SJCRH30 (cell line): ENCODE results near the gene SMC1A. TPM values are rescaled to one million over a fixed set of nuclear protein-coding genes. Genes with fewer than 3 reads are reported as not detected.
"Not testable (repeated sequence)": the region's sequence is repeated elsewhere in the genome, so short reads cannot be mapped to it uniquely, and the experiment has no call there.

Experiments used
- DNase-seq, 2 experiments: peaks; one replicate each; pipeline ENCODE4 v3.0.0-alpha.2; 2015 to 2020
- H3K27ac ChIP-seq: fragments of 250-450 bp; sonication (Bioruptor Pico); 2 replicates; pipeline ENCODE4 v1.5.1; 2020; ENCODE audit warnings: mild to moderate bottlenecking, moderate library complexity
- H3K27me3 ChIP-seq: fragments of 250-450 bp; sonication (Bioruptor Pico); 2 replicates; pipeline ENCODE4 v1.5.1; 2020; ENCODE audit warnings: mild to moderate bottlenecking, moderate library complexity
- H3K36me3 ChIP-seq: fragments of 250-450 bp; sonication (Bioruptor Pico); 2 replicates; pipeline ENCODE4 v1.5.1; 2020; ENCODE audit warnings: mild to moderate bottlenecking, moderate library complexity
- H3K4me1 ChIP-seq: fragments of 250-450 bp; sonication (Bioruptor Pico); 2 replicates; pipeline ENCODE4 v1.5.1; 2020; ENCODE audit warnings: mild to moderate bottlenecking, moderate library complexity
- H3K4me3 ChIP-seq: fragments of 250-450 bp; sonication (Bioruptor Pico); 2 replicates; pipeline ENCODE4 v1.5.1; 2020; ENCODE audit warnings: mild to moderate bottlenecking, moderate library complexity
- H3K9me3 ChIP-seq: fragments of 250-450 bp; sonication (Bioruptor Pico); replicated peaks from 2 replicates; pipeline ENCODE4 v1.5.1; 2020; ENCODE audit warnings: mild to moderate bottlenecking, moderate library complexity
- total RNA-seq: library from RNA; depleted of rRNA; stranded (reverse); fragments of >200 nt; shearing (Covaris generic); gene quantifications from 2 replicates; pipeline ENCODE4 v1.2.3, GENCODE V29; 2014

Gene SMC1A
- total RNA-seq, 1 experiment from 2014 or later = 58.6 TPM

- Histone ChIP-seq H3K36me3 (no peaks in the 10 kb centered on the region), H3K4me3 (no peak overlapping the region), H3K27me3 (no peaks in the 10 kb centered on the region), H3K9me3 (no peaks in the 10 kb centered on the region), H3K4me1 (no peaks in the 10 kb centered on the region), H3K27ac (no peak overlapping the region)
- DNase-seq = no peak
Measured at GRCh38 chrX:53383376-53384076, 38.9 kb downstream of the SMC1A start.

- H3K27ac ChIP-seq = no peak overlapping the region
- no peak for DNase-seq
- H3K36me3 ChIP-seq = 0 out of 2 replicates have a peak, but pooled peaks cover 2% of the 10 kb centered on the region
- H3K4me1 ChIP-seq = no peaks in the 10 kb centered on the region
- no peaks in the 10 kb centered on the region for H3K9me3 ChIP-seq
- H3K4me3 ChIP-seq = no peak overlapping the region
- no peaks in the 10 kb centered on the region for H3K27me3 ChIP-seq
Measured at GRCh38 chrX:53379747-53380146, 42.7 kb downstream of the SMC1A start.

- no peaks in the 10 kb centered on the region for H3K27me3 ChIP-seq
- H3K9me3 ChIP-seq = no peaks in the 10 kb centered on the region
- H3K4me1 ChIP-seq = no peaks in the 10 kb centered on the region
- no peak for DNase-seq
- no peak overlapping the region for H3K27ac ChIP-seq
- H3K4me3 ChIP-seq = no peak overlapping the region
- H3K36me3 ChIP-seq = 0 out of 2 replicates have a peak, but pooled peaks cover 2% of the 10 kb centered on the region
Measured at GRCh38 chrX:53379008-53379710, 43.3 kb downstream of the SMC1A start.

GRCh38 chrX:53377464-53377863 is 45.0 kb downstream of the SMC1A start:
- H3K4me1 ChIP-seq = no peaks in the 10 kb centered on the region
- 0 out of 2 replicates have a peak, but pooled peaks cover 2% of the 10 kb centered on the region for H3K36me3 ChIP-seq
- no peak overlapping the region for H3K4me3 ChIP-seq
- no peak for DNase-seq
- no peaks in the 10 kb centered on the region for H3K27me3 ChIP-seq
- H3K9me3 ChIP-seq = no peaks in the 10 kb centered on the region
- no peak overlapping the region for H3K27ac ChIP-seq

- Histone ChIP-seq H3K4me1 (no peaks in the 10 kb centered on the region), H3K4me3 (no peak overlapping the region), H3K36me3 (0 out of 2 replicates have a peak, but pooled peaks cover 2% of the 10 kb centered on the region), H3K27me3 (no peaks in the 10 kb centered on the region), H3K27ac (no peak overlapping the region), H3K9me3 (no peaks in the 10 kb centered on the region)
- DNase-seq = no peak
Measured at GRCh38 chrX:53376888-53377287, 45.6 kb downstream of the SMC1A start.

GRCh38 chrX:53374923-53375322 is 47.5 kb downstream of the SMC1A start:
- Histone ChIP-seq H3K36me3 (0 out of 2 replicates have a peak, but pooled peaks cover 2% of the 10 kb centered on the region), H3K27me3 (no peaks in the 10 kb centered on the region), H3K4me1 (no peaks in the 10 kb centered on the region), H3K4me3 (no peak overlapping the region), H3K27ac (no peak overlapping the region), H3K9me3 (no peaks in the 10 kb centered on the region)
- no peak for DNase-seq

- Histone ChIP-seq H3K4me1 (no peaks in the 10 kb centered on the region), H3K27me3 (no peaks in the 10 kb centered on the region), H3K9me3 (no peaks in the 10 kb centered on the region), H3K36me3 (0 out of 2 replicates have a peak, but pooled peaks cover 2% of the 10 kb centered on the region), H3K27ac (no peak overlapping the region), H3K4me3 (no peak overlapping the region)
- no peak for DNase-seq
Measured at GRCh38 chrX:53374222-53374820, 48.1 kb downstream of the SMC1A start.

GRCh38 chrX:53373307-53373706 is 49.1 kb downstream of the SMC1A start:
- no peak for DNase-seq
- H3K36me3 ChIP-seq = 0 out of 2 replicates have a peak, but pooled peaks cover 2% of the 10 kb centered on the region
- H3K27ac ChIP-seq = no peak overlapping the region
- no peaks in the 10 kb centered on the region for H3K4me1 ChIP-seq
- H3K27me3 ChIP-seq = no peaks in the 10 kb centered on the region
- no peak overlapping the region for H3K4me3 ChIP-seq
- H3K9me3 ChIP-seq = no peaks in the 10 kb centered on the region

- H3K27ac ChIP-seq, H3K27me3 ChIP-seq, H3K36me3 ChIP-seq, H3K4me3 ChIP-seq, H3K4me1 ChIP-seq, DNase-seq, H3K9me3 ChIP-seq: not testable (repeated sequence)
Measured at GRCh38 chrX:53366454-53366853, 56.0 kb downstream of the SMC1A start.

- Histone ChIP-seq H3K9me3 (no peaks in the 10 kb centered on the region), H3K36me3 (no peaks in the 10 kb centered on the region), H3K27me3 (no peaks in the 10 kb centered on the region), H3K27ac (no peak overlapping the region), H3K4me3 (no peak overlapping the region), H3K4me1 (no peaks in the 10 kb centered on the region)
- DNase-seq = no peak
Measured at GRCh38 chrX:53362449-53362848, 60.0 kb downstream of the SMC1A start.

- Histone ChIP-seq H3K27ac (no peak overlapping the region), H3K9me3 (no peaks in the 10 kb centered on the region), H3K27me3 (no peaks in the 10 kb centered on the region), H3K4me3 (no peak overlapping the region), H3K36me3 (no peaks in the 10 kb centered on the region), H3K4me1 (no peaks in the 10 kb centered on the region)
- no peak for DNase-seq
Measured at GRCh38 chrX:53357799-53358530, 64.5 kb downstream of the SMC1A start.

GRCh38 chrX:53356186-53356585 is 66.3 kb downstream of the SMC1A start:
- Histone ChIP-seq H3K27ac (no peak overlapping the region), H3K36me3 (no peaks in the 10 kb centered on the region), H3K4me3 (no peak overlapping the region), H3K27me3 (no peaks in the 10 kb centered on the region), H3K9me3 (no peaks in the 10 kb centered on the region), H3K4me1 (no peaks in the 10 kb centered on the region)
- peak; percentile 6 to 18 for DNase-seq

GRCh38 chrX:53354669-53355068 is 67.8 kb downstream of the SMC1A start:
- no peak for DNase-seq
- Histone ChIP-seq H3K27me3 (no peaks in the 10 kb centered on the region), H3K27ac (no peak overlapping the region), H3K4me1 (no peaks in the 10 kb centered on the region), H3K4me3 (no peak overlapping the region), H3K36me3 (no peaks in the 10 kb centered on the region), H3K9me3 (no peaks in the 10 kb centered on the region)

GRCh38 chrX:53347948-53348347 is 74.5 kb downstream of the SMC1A start:
- Histone ChIP-seq H3K27me3 (no peaks in the 10 kb centered on the region), H3K36me3 (no peaks in the 10 kb centered on the region), H3K4me1 (no peaks in the 10 kb centered on the region), H3K27ac (no peak overlapping the region), H3K4me3 (no peak overlapping the region), H3K9me3 (no peaks in the 10 kb centered on the region)
- DNase-seq = no peak
